Endothelial cell of umbilical vein (primary cell): ENCODE results near the gene LLCFC1. TPM values are rescaled to one million over a fixed set of nuclear protein-coding genes. Genes with fewer than 3 reads are reported as not detected.

Experiments
- BruUV-seq: library from RNA; stranded (reverse); fragments of 400-500 nt; replicated peaks from 2 replicates; lab custom pipeline; 2021; lab: Mats Ljungman, UMichigan
- CTCF ChIA-PET: fragments of 300-600, 350-600 bp; sonication (Branson Sonifier 250); formaldehyde crosslinking; loops from one replicate; lab custom pipeline; 2021; ENCODE audit warnings: antibody characterized with exemption, inconsistent platforms; lab: Charles Lee
- POLR2A ChIA-PET: fragments of 300-600, 350-600 bp; sonication (Branson Sonifier 250); formaldehyde crosslinking; loops from one replicate; lab custom pipeline; 2021; ENCODE audit warnings: antibody characterized with exemption, inconsistent platforms; lab: Charles Lee
- DNase-seq: peaks from one replicate; pipeline ENCODE4 v3.0.0-alpha.2; 2011; ENCODE audit warnings: low read depth, low spot score
- FAIRE-seq: peaks from 2 replicates; lab custom pipeline; 2011; peaks lifted over from hg19 to GRCh38; lab: Jason Lieb, UNC
- H2AFZ ChIP-seq: 2 replicates; pipeline ENCODE4 v1.6.0; 2012; ENCODE audit warnings: low read depth, low read length, control low read depth, inconsistent platforms
- H3K27ac ChIP-seq: 2 replicates; pipeline ENCODE4 v1.5.1; 2011; ENCODE audit warnings: low read depth, mild to moderate bottlenecking, control low read depth, low read length, moderate library complexity; ENCODE audit not compliant: insufficient read depth
- H3K27me3 ChIP-seq, 2 experiments: 2 replicates each; pipeline versions ENCODE4 v1.6.0 to v1.6.1; 2011; ENCODE audit warnings: low read length in 2 of 2, mixed read lengths in 1 of 2; ENCODE audit not compliant: control insufficient read depth in 2 of 2, insufficient read depth in 2 of 2
- H3K36me3 ChIP-seq, 2 experiments: 2 replicates in 1 of 2; 3 replicates in 1 of 2; pipeline ENCODE4 v1.5.1; 2011; ENCODE audit warnings: low read length in 2 of 2, mild to moderate bottlenecking in 1 of 2, moderate library complexity in 1 of 2; ENCODE audit not compliant: control insufficient read depth in 2 of 2, insufficient read depth in 2 of 2; ENCODE audit errors: extremely low read depth in 1 of 2
- H3K4me1 ChIP-seq: 3 replicates; pipeline ENCODE4 v1.5.1; 2011; ENCODE audit warnings: mild to moderate bottlenecking, low read length; ENCODE audit not compliant: control insufficient read depth, insufficient read depth; ENCODE audit errors: extremely low read depth
- H3K4me2 ChIP-seq: 2 replicates; pipeline ENCODE4 v1.6.1; 2011; ENCODE audit warnings: low read length, control low read depth, mixed read lengths; ENCODE audit not compliant: insufficient read depth
- H3K4me3 ChIP-seq, 3 experiments: fragments of 200-600 bp in 1 of 3; sonication (generic), shearing (Covaris generic) in 1 of 3; replicated peaks in 1 of 3; 2 replicates each; pipeline ENCODE4 v1.5.1; 2011 to 2016; ENCODE audit warnings: control low read depth in 3 of 3, low read length in 3 of 3, mild to moderate bottlenecking in 2 of 3, inconsistent platforms in 1 of 3, low read depth in 1 of 3, moderate library complexity in 1 of 3; ENCODE audit not compliant: insufficient read depth in 1 of 3
- H3K79me2 ChIP-seq: 2 replicates; pipeline ENCODE4 v1.6.0; 2012; ENCODE audit warnings: low read length, inconsistent platforms; ENCODE audit not compliant: control insufficient read depth, insufficient read depth
- H3K9ac ChIP-seq: replicated peaks from 2 replicates; pipeline ENCODE3; 2011; ENCODE audit warnings: low read length, control low read depth; ENCODE audit not compliant: insufficient read depth; ENCODE audit errors: extremely low read depth
- H3K9me1 ChIP-seq: replicated peaks from 3 replicates; pipeline ENCODE4 v1.6.0; 2011; ENCODE audit warnings: mild to moderate bottlenecking, low read length; ENCODE audit not compliant: control insufficient read depth, insufficient read depth; ENCODE audit errors: extremely low read depth
- H3K9me3 ChIP-seq: replicated peaks from 2 replicates; pipeline ENCODE4 v1.5.1; 2012; ENCODE audit warnings: low read length, inconsistent platforms; ENCODE audit not compliant: control insufficient read depth, insufficient read depth
- H4K20me1 ChIP-seq: replicated peaks from 2 replicates; pipeline ENCODE3; 2011; ENCODE audit warnings: mild to moderate bottlenecking, low read length; ENCODE audit not compliant: control insufficient read depth, insufficient read depth; ENCODE audit errors: extremely low read depth
- EZH2 ChIP-seq: IDR thresholded peaks from 2 replicates; pipeline ENCODE4 v1.6.1; 2012; ENCODE audit warnings: borderline replicate concordance, low read depth, mild to moderate bottlenecking, moderate library complexity, low read length, inconsistent platforms; ENCODE audit not compliant: severe bottlenecking
- FOS ChIP-seq: IDR thresholded peaks from 2 replicates; pipeline ENCODE4 v1.6.1; 2011; ENCODE audit warnings: mild to moderate bottlenecking, low read length, moderate library complexity, borderline replicate concordance; ENCODE audit not compliant: insufficient read depth
- GATA2 ChIP-seq: IDR thresholded peaks from 2 replicates; pipeline ENCODE4 v1.7.0; 2011; ENCODE audit warnings: low read depth, mild to moderate bottlenecking, moderate library complexity, mixed read lengths, low read length; ENCODE audit not compliant: insufficient read length, insufficient read depth
- MAX ChIP-seq: IDR thresholded peaks from 2 replicates; pipeline ENCODE4 v1.6.1; 2011; ENCODE audit not compliant: insufficient read depth, insufficient read length
- MYC ChIP-seq: IDR thresholded peaks from one replicate; pipeline ENCODE4 v1.6.1; 2011; ENCODE audit warnings: mild to moderate bottlenecking, low read depth, low read length
- POLR2A ChIP-seq: IDR thresholded peaks from 2 replicates; pipeline ENCODE4 v1.6.1; 2012; ENCODE audit warnings: low read depth, mild to moderate bottlenecking, control low read depth, low read length
- dilution Hi-C: fragments of 300-500 bp; cut with MboI; formaldehyde crosslinking; loops from one replicate; pipeline ENCODE4 v1.15.0; 2019; ENCODE audit warnings: low sequenced_read_pairs; ENCODE audit not compliant: extremely low pct_ligation_motif_present
- intact Hi-C: fragments of 100-400 bp; cut with micrococcal nuclease; formaldehyde crosslinking; loops from one replicate; pipeline ENCODE4 v1.10.0; 2022
- polyA plus RNA-seq, 4 experiments: library from polyadenylated mRNA; depleted of rRNA in 3 of 4; stranded (reverse) in 3 of 4; unstranded in 1 of 4; fragments of >200 nt; gene quantifications; 2 replicates each; pipeline versions ENCODE4 v1.2.1 to v1.2.3, GENCODE V29; 2011 to 2012; ENCODE audit warnings: missing spikeins in 1 of 4
- total RNA-seq: library from RNA; stranded (reverse); gene quantifications from 2 replicates; pipeline ENCODE4 v1.2.3, GENCODE V29; 2021

LLCFC1 gene
- total and polyA plus RNA-seq, 2 donors (not counting 3 experiments of a cell fraction or from before 2014, with no cell fraction given): not detected

- Histone ChIP-seq H3K9ac (no peak overlapping the region), H2AFZ (no peak overlapping the region), H3K36me3 (no peaks in the 10 kb centered on the region), H3K27ac (no peak overlapping the region), H4K20me1 (no peaks in the 10 kb centered on the region), H3K9me3 (no peaks in the 10 kb centered on the region), H3K79me2 (no peaks in the 10 kb centered on the region), H3K9me1 (no peaks in the 10 kb centered on the region), H3K4me2 (no peak overlapping the region), H3K4me1 (no peaks in the 10 kb centered on the region), H3K4me3 (no peak overlapping the region), H3K27me3 (peaks cover 0 to 2% of the 10 kb centered on the region in 2 experiments)
- FAIRE-seq (no peak), DNase-seq (no peak)
- dilution Hi-C loops (no loop called here), intact Hi-C loops (no loop called here)
- CTCF ChIA-PET: no interaction called here
- TF ChIP-seq POLR2A (no peak), GATA2 (no peak), FOS (no peak)
- no TSS peak for BruUV-seq
- POLR2A ChIA-PET: no interaction called here
These were observed 42.4 kb upstream of the LLCFC1 start for GRCh38 chr7:142896741-142897379.

DNA sequence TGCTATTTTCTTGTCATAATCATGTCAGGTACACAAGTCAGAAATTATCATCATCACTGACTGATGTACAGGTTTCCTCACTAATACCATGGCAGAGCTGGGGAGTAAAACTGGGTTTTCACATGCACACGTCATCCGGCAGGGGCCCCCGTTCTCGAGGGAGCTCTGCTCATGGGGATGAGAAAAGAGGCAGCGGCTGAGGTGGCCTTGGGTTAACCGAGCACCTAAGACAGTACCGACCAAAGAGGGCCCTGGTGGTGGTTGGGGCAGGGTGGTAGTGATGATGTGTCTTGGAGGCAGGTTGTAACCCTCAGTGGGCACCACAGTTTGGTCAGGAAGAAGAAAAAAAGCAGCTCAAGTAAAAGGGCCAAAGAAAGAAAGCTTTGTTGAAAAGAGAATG is 41.6 kb upstream of the LLCFC1 start:
- intact Hi-C loops: no loop called here

More for the DNA sequence above, 41.6 kb upstream of the LLCFC1 start:
- H4K20me1 ChIP-seq: no peaks in the 10 kb centered on the region
- ChIA-PET CTCF (interaction anchor here (1.0 kb wide), 1 partner anchor 294 kb away, joined by 3 read pairs; no protein-coding TSS in a partner anchor), POLR2A (no interaction called here)
- H3K36me3 ChIP-seq: no peaks in the 10 kb centered on the region
- H3K9ac ChIP-seq: no peak overlapping the region
- no TSS peak for BruUV-seq
- no peak overlapping the region for H3K27ac ChIP-seq
- H3K9me1 ChIP-seq: no peaks in the 10 kb centered on the region
- H2AFZ ChIP-seq: no peak overlapping the region
- FAIRE-seq: no peak
- H3K4me1 ChIP-seq: no peaks in the 10 kb centered on the region
- no peak overlapping the region for H3K4me3 ChIP-seq
- H3K79me2 ChIP-seq: no peaks in the 10 kb centered on the region
- TF ChIP-seq MAX (no peak), MYC (no peak), POLR2A (no peak), EZH2 (no peak)
- H3K9me3 ChIP-seq: no peaks in the 10 kb centered on the region
- dilution Hi-C loops: no loop called here
- H3K27me3 ChIP-seq: peaks cover 0 to 2% of the 10 kb centered on the region in 2 experiments
- no peak overlapping the region for H3K4me2 ChIP-seq
- no peak for DNase-seq
